ENCODE results near the gene AMIGO2.

- TF ChIP-seq TCF7L2 (IDR thresholded peaks at IDR 0.05; ENCODE audit: borderline replicate concordance, extremely low read depth, insufficient read depth, insufficient read length) (no peak), POLR2AphosphoS5 (IDR thresholded peaks at IDR 0.05; ENCODE audit: low read depth, low read length) (no peak), CTCF (IDR thresholded peaks at IDR 0.05 in 2 of 3, conservative IDR thresholded peaks at IDR 0.05 in 1 of 3; ENCODE audit: borderline replicate concordance in 1 of 3, insufficient read depth in 1 of 3, low read depth in 2 of 3, low read length in 2 of 3) (no peak), SIN3A (IDR thresholded peaks at IDR 0.05; ENCODE audit: low read depth) (no peak), RAD21 (IDR thresholded peaks at IDR 0.05; ENCODE audit: low read depth) (no peak)
Measured at GRCh38 chr12:47078086-47078395, 1.7 kb downstream of the AMIGO2 start.
